Liver (tissue), 9 donors: ENCODE data around the gene CEP63. TPM values are rescaled to one million over a fixed set of nuclear protein-coding genes. Genes with fewer than 3 reads are reported as not detected.

Experiments used
- DNase-seq: peaks from one replicate; pipeline ENCODE4 v3.0.0-alpha.2; 2017; ENCODE audit warnings: low spot score
- H3K27ac ChIP-seq, 2 donors: one replicate each; pipeline ENCODE4 v1.7.0; 2013; ENCODE audit warnings: inconsistent platforms in 2 of 2, low read length in 2 of 2, control low read depth in 1 of 2, low read depth in 1 of 2, mild to moderate bottlenecking in 1 of 2
- H3K27me3 ChIP-seq, 4 donors: one replicate each; pipeline versions ENCODE4 v1.6.1 to v1.7.0; 2013; ENCODE audit warnings: low read length in 3 of 4, inconsistent platforms in 1 of 4, mild to moderate bottlenecking in 1 of 4, moderate library complexity in 1 of 4; ENCODE audit not compliant: control insufficient read depth in 4 of 4, insufficient read depth in 4 of 4
- H3K36me3 ChIP-seq, 4 donors: one replicate each; pipeline versions ENCODE4 v1.6.1 to v1.7.0; 2013; ENCODE audit warnings: low read length in 3 of 4, mild to moderate bottlenecking in 3 of 4, low read depth in 1 of 4, moderate library complexity in 1 of 4; ENCODE audit not compliant: control insufficient read depth in 4 of 4, insufficient read depth in 3 of 4
- H3K4me1 ChIP-seq, 4 donors: one replicate each; pipeline versions ENCODE4 v1.6.1 to v1.7.0; 2013; ENCODE audit warnings: low read length in 3 of 4, mild to moderate bottlenecking in 3 of 4, moderate library complexity in 1 of 4; ENCODE audit not compliant: control insufficient read depth in 4 of 4, insufficient read depth in 4 of 4
- H3K4me3 ChIP-seq, 3 donors: one replicate each; pipeline versions ENCODE4 v1.6.1 to v1.7.0; 2013; ENCODE audit warnings: low read length in 3 of 3, control low read depth in 1 of 3, low read depth in 1 of 3, mild to moderate bottlenecking in 1 of 3
- H3K9ac ChIP-seq, 2 donors: one replicate each; pipeline ENCODE4 v1.7.0; 2013; ENCODE audit warnings: low read length in 2 of 2, mild to moderate bottlenecking in 2 of 2, moderate library complexity in 2 of 2, control low read depth in 1 of 2, low read depth in 1 of 2
- H3K9me3 ChIP-seq, 4 donors: one replicate each; pipeline versions ENCODE4 v1.6.1 to v1.7.0; 2013; ENCODE audit warnings: low read length in 3 of 4; ENCODE audit not compliant: control insufficient read depth in 4 of 4
- EGR1 ChIP-seq, 2 donors: IDR thresholded peaks; 2 replicates each; pipeline ENCODE4 v1.6.1; 2016 to 2018; ENCODE audit warnings: antibody characterized with exemption in 2 of 2, low read depth in 2 of 2
- FOXA1 ChIP-seq: IDR thresholded peaks from 2 replicates; pipeline ENCODE4 v1.6.1; 2016; ENCODE audit warnings: antibody characterized with exemption
- FOXA2 ChIP-seq: IDR thresholded peaks from 2 replicates; pipeline ENCODE4 v1.6.1; 2016; ENCODE audit warnings: antibody characterized with exemption
- GABPA ChIP-seq, 2 donors: IDR thresholded peaks in 1 of 2; conservative IDR thresholded peaks in 1 of 2; 2 replicates each; pipeline ENCODE4 v1.6.1; 2016; ENCODE audit warnings: antibody characterized with exemption in 2 of 2, mild to moderate bottlenecking in 1 of 2, moderate library complexity in 1 of 2
- HNF4A ChIP-seq, 2 donors: conservative IDR thresholded peaks; 2 replicates each; pipeline ENCODE4 v1.6.1; 2016; ENCODE audit warnings: antibody characterized with exemption in 2 of 2, mild to moderate bottlenecking in 2 of 2
- HNF4G ChIP-seq: IDR thresholded peaks from 2 replicates; pipeline ENCODE4 v1.6.1; 2016; ENCODE audit warnings: antibody characterized with exemption
- JUND ChIP-seq, 2 donors: IDR thresholded peaks; 2 replicates each; pipeline ENCODE4 v1.6.1; 2016; ENCODE audit warnings: antibody characterized with exemption in 2 of 2
- NR2F2 ChIP-seq: IDR thresholded peaks from 2 replicates; pipeline ENCODE4 v1.6.1; 2016; ENCODE audit warnings: antibody characterized with exemption
- RAD21 ChIP-seq, 2 donors: IDR thresholded peaks; 2 replicates each; pipeline ENCODE4 v1.6.1; 2016; ENCODE audit warnings: antibody characterized with exemption in 2 of 2, mild to moderate bottlenecking in 2 of 2
- RXRA ChIP-seq, 2 donors: IDR thresholded peaks; 2 replicates each; pipeline ENCODE4 v1.6.1; 2017 to 2018; ENCODE audit warnings: antibody characterized with exemption in 2 of 2, mild to moderate bottlenecking in 1 of 2
- SP1 ChIP-seq: IDR thresholded peaks from 2 replicates; pipeline ENCODE4 v1.6.1; 2018; ENCODE audit warnings: antibody characterized with exemption, mild to moderate bottlenecking
- TAF1 ChIP-seq: conservative IDR thresholded peaks from 2 replicates; pipeline ENCODE4 v1.6.1; 2016; ENCODE audit warnings: antibody characterized with exemption, mild to moderate bottlenecking
- YY1 ChIP-seq: IDR thresholded peaks from 2 replicates; pipeline ENCODE4 v1.6.1; 2016; ENCODE audit warnings: antibody characterized with exemption, mild to moderate bottlenecking
- WGBS: extraction: QIAGEN DNeasy Blood & Tissue Kit; methylation state at CpG from one replicate; pipeline ENCODE4 v1.1.7; 2013; 5-methylcytosine and 5-hydroxymethylcytosine counted together
- polyA plus RNA-seq, 2 donors: library from polyadenylated mRNA; stranded (reverse) in 1 of 2; unstranded in 1 of 2; fragments of 200-250 nt in 1 of 2; fragments of >200 nt in 1 of 2; fragmentation: Nextera tagmentation in 1 of 2; extraction: Ambion mirVana in 1 of 2; gene quantifications; one replicate each; pipeline versions ENCODE4 v1.2.1 to v1.2.3, GENCODE V29; 2013 to 2015
- total RNA-seq, 2 donors: library from RNA; depleted of rRNA; stranded (reverse); fragments of >200 nt; gene quantifications; one replicate each; pipeline ENCODE4 v1.2.3, GENCODE V29; 2014
- TF ChIP-seq, protein P1 (sequence below): fragments of 150-350 bp; IDR thresholded peaks from 2 replicates; pipeline ENCODE4 v1.5.1; 2017; ENCODE audit warnings: improper control_type of control experiment, low read depth, low read length; ENCODE audit not compliant: missing input control
- TF ChIP-seq, protein P2 (sequence below): IDR thresholded peaks from 2 replicates; pipeline ENCODE4 v1.6.1; 2016; ENCODE audit warnings: antibody characterized with exemption
- TF ChIP-seq, protein P3 (sequence below): IDR thresholded peaks from 2 replicates; pipeline ENCODE4 v1.6.1; 2016; ENCODE audit warnings: antibody characterized with exemption
- TF ChIP-seq, protein P4 (sequence below): IDR thresholded peaks from 2 replicates; pipeline ENCODE4 v1.6.1; 2016; ENCODE audit warnings: antibody characterized with exemption
- TF ChIP-seq, protein P5 (sequence below): IDR thresholded peaks from 2 replicates; pipeline ENCODE4 v1.6.1; 2016; ENCODE audit warnings: antibody characterized with exemption, mild to moderate bottlenecking
- donor health status: healthy.
- donor health status: healthy.
- donor health status: healthy.
- donor health status: healthy.
- donor health status: healthy.

Gene CEP63
- total and polyA plus RNA-seq, 4 donors, result 8.1 to 16.1 (median 12.7) TPM

DNA sequence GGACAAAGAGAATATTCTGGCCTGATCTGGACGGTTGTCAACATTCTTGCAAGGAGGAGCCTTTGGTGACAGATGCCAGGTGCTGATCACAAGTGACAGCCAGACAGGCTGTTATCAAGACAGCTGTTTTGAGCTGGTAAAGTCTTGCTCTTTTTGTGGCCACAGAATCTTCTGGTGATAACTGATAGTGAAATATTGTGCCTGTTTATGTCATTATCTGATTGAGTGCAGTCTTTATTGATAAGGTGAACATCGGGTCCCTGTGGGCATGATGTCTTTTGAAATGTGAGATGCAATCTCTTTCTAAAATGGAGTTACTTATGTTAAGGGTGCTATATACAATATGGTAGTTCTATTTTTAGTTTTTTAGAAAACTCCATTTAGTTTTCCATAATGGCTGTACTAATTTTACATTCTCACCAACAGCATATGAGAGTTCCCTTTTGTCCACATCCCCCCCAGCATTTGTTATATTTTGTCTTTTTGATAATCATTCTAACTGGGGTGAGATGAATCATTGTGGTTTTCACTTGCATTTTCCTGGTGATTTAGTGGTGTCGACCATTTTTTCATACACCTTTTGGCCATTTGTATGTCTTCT lies 10.7 kb downstream of the CEP63 start:
- TF ChIP-seq, protein P1, sequence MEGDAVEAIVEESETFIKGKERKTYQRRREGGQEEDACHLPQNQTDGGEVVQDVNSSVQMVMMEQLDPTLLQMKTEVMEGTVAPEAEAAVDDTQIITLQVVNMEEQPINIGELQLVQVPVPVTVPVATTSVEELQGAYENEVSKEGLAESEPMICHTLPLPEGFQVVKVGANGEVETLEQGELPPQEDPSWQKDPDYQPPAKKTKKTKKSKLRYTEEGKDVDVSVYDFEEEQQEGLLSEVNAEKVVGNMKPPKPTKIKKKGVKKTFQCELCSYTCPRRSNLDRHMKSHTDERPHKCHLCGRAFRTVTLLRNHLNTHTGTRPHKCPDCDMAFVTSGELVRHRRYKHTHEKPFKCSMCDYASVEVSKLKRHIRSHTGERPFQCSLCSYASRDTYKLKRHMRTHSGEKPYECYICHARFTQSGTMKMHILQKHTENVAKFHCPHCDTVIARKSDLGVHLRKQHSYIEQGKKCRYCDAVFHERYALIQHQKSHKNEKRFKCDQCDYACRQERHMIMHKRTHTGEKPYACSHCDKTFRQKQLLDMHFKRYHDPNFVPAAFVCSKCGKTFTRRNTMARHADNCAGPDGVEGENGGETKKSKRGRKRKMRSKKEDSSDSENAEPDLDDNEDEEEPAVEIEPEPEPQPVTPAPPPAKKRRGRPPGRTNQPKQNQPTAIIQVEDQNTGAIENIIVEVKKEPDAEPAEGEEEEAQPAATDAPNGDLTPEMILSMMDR, result no peak
- TF ChIP-seq HNF4A (conservative IDR thresholded peaks at IDR 0.05) (no peak), FOXA2 (no peak), NR2F2 (no peak), JUND (IDR thresholded peaks at IDR 0.05) (no peak), GABPA (IDR thresholded peaks at IDR 0.05 in 1 of 2, conservative IDR thresholded peaks at IDR 0.05 in 1 of 2) (no peak), RXRA (IDR thresholded peaks at IDR 0.05) (no peak), SP1 (no peak), RAD21 (IDR thresholded peaks at IDR 0.05) (no peak), YY1 (no peak), HNF4G (no peak), FOXA1 (no peak), EGR1 (IDR thresholded peaks at IDR 0.05; ENCODE audit: low read depth in 2 of 2) (no peak), TAF1 (no peak)
- TF ChIP-seq, protein P2, sequence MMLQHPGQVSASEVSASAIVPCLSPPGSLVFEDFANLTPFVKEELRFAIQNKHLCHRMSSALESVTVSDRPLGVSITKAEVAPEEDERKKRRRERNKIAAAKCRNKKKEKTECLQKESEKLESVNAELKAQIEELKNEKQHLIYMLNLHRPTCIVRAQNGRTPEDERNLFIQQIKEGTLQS, result no peak
- TF ChIP-seq, protein P3, sequence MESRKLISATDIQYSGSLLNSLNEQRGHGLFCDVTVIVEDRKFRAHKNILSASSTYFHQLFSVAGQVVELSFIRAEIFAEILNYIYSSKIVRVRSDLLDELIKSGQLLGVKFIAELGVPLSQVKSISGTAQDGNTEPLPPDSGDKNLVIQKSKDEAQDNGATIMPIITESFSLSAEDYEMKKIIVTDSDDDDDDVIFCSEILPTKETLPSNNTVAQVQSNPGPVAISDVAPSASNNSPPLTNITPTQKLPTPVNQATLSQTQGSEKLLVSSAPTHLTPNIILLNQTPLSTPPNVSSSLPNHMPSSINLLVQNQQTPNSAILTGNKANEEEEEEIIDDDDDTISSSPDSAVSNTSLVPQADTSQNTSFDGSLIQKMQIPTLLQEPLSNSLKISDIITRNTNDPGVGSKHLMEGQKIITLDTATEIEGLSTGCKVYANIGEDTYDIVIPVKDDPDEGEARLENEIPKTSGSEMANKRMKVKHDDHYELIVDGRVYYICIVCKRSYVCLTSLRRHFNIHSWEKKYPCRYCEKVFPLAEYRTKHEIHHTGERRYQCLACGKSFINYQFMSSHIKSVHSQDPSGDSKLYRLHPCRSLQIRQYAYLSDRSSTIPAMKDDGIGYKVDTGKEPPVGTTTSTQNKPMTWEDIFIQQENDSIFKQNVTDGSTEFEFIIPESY, result no peak
- TF ChIP-seq, protein P4, sequence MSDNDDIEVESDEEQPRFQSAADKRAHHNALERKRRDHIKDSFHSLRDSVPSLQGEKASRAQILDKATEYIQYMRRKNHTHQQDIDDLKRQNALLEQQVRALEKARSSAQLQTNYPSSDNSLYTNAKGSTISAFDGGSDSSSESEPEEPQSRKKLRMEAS, result no peak
- TF ChIP-seq, protein P5, sequence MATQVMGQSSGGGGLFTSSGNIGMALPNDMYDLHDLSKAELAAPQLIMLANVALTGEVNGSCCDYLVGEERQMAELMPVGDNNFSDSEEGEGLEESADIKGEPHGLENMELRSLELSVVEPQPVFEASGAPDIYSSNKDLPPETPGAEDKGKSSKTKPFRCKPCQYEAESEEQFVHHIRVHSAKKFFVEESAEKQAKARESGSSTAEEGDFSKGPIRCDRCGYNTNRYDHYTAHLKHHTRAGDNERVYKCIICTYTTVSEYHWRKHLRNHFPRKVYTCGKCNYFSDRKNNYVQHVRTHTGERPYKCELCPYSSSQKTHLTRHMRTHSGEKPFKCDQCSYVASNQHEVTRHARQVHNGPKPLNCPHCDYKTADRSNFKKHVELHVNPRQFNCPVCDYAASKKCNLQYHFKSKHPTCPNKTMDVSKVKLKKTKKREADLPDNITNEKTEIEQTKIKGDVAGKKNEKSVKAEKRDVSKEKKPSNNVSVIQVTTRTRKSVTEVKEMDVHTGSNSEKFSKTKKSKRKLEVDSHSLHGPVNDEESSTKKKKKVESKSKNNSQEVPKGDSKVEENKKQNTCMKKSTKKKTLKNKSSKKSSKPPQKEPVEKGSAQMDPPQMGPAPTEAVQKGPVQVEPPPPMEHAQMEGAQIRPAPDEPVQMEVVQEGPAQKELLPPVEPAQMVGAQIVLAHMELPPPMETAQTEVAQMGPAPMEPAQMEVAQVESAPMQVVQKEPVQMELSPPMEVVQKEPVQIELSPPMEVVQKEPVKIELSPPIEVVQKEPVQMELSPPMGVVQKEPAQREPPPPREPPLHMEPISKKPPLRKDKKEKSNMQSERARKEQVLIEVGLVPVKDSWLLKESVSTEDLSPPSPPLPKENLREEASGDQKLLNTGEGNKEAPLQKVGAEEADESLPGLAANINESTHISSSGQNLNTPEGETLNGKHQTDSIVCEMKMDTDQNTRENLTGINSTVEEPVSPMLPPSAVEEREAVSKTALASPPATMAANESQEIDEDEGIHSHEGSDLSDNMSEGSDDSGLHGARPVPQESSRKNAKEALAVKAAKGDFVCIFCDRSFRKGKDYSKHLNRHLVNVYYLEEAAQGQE, result no peak
- Histone ChIP-seq H3K4me1 (no peaks in the 10 kb centered on the region), H3K9me3 (no peaks in the 10 kb centered on the region), H3K27me3 (no peaks in the 10 kb centered on the region), H3K36me3 (no peaks in the 10 kb centered on the region), H3K27ac (no peak overlapping the region), H3K9ac (no peak overlapping the region), H3K4me3 (no peak overlapping the region)
- 79% methylated on average over 3 of the region's 3 CpGs for WGBS
- DNase-seq, result no peak
